Hepatocyte (in vitro differentiated cells): ENCODE measurements around the gene FARSA. TPM values are rescaled to one million over a fixed set of nuclear protein-coding genes. Genes with fewer than 3 reads are reported as not detected.
"Not testable (repeated sequence)": the region's sequence is repeated elsewhere in the genome, so short reads cannot be mapped to it uniquely, and the experiment has no call there.

Source experiments
- DNase-seq: peaks from one replicate; pipeline ENCODE4 v3.0.0-alpha.2; 2016; ENCODE audit warnings: low spot score
- H2AFZ ChIP-seq: fragments of 200-600 bp; sonication (generic); 2 replicates; pipeline ENCODE4 v1.6.0; 2016; ENCODE audit warnings: antibody characterized with exemption, mild to moderate bottlenecking
- H3K27ac ChIP-seq: fragments of 200-600 bp; sonication (generic); 2 replicates; pipeline ENCODE4 v1.5.1; 2016; ENCODE audit warnings: mild to moderate bottlenecking
- H3K27me3 ChIP-seq: fragments of 200-600 bp; sonication (generic); 2 replicates; pipeline ENCODE4 v1.6.1; 2016
- H3K36me3 ChIP-seq: fragments of 200-600 bp; sonication (generic); replicated peaks from 2 replicates; pipeline ENCODE4 v1.5.1; 2016; ENCODE audit warnings: low read depth; ENCODE audit not compliant: insufficient read depth
- H3K4me1 ChIP-seq: fragments of 200-600 bp; sonication (generic); 2 replicates; pipeline ENCODE4 v1.5.1; 2016; ENCODE audit warnings: mild to moderate bottlenecking, moderate library complexity; ENCODE audit not compliant: insufficient read depth
- H3K4me2 ChIP-seq: fragments of 200-600 bp; sonication (generic); 2 replicates; pipeline ENCODE4 v1.6.0; 2016
- H3K4me3 ChIP-seq: fragments of 200-600 bp; sonication (generic); 2 replicates; pipeline ENCODE4 v1.5.1; 2016; ENCODE audit warnings: mild to moderate bottlenecking
- H3K79me2 ChIP-seq: fragments of 200-600 bp; sonication (generic); 2 replicates; pipeline ENCODE4 v1.6.0; 2017; ENCODE audit warnings: mild to moderate bottlenecking
- H3K9me2 ChIP-seq: fragments of 200-600 bp; sonication (generic); replicated peaks from 2 replicates; pipeline ENCODE4 v1.6.0; 2017; ENCODE audit warnings: mild to moderate bottlenecking; ENCODE audit not compliant: insufficient read depth
- H3K9me3 ChIP-seq: fragments of 200-600 bp; sonication (generic); 2 replicates; pipeline ENCODE4 v1.5.1; 2016; ENCODE audit warnings: low read depth, mild to moderate bottlenecking
- H4K20me1 ChIP-seq: fragments of 200-600 bp; sonication (generic); 2 replicates; pipeline ENCODE4 v1.6.0; 2016; ENCODE audit warnings: mild to moderate bottlenecking; ENCODE audit not compliant: insufficient read depth, poor library complexity, severe bottlenecking
- EZH2 ChIP-seq: fragments of 200-600 bp; sonication (generic); IDR thresholded peaks from 2 replicates; pipeline ENCODE4 v1.6.1; 2016; ENCODE audit warnings: antibody characterized with exemption, mild to moderate bottlenecking, borderline replicate concordance
- EZH2phosphoT487 ChIP-seq: fragments of 200-600 bp; sonication (generic); IDR thresholded peaks from one replicate; pipeline ENCODE4 v1.6.1; 2018; ENCODE audit warnings: antibody characterized with exemption, mild to moderate bottlenecking, low read depth, moderate library complexity; ENCODE audit not compliant: unreplicated experiment, severe bottlenecking
- WGBS: methylation state at CpG from one replicate; pipeline ENCODE4 v1.1.6; 2016; ENCODE audit warnings: low lambda C conversion rate; ENCODE audit errors: missing lambda C conversion rate; 5-methylcytosine and 5-hydroxymethylcytosine counted together
- polyA plus RNA-seq: library from polyadenylated mRNA; unstranded; fragments of >200 nt; fragmentation: Nextera tagmentation; extraction: Ambion mirVana; gene quantifications from 2 replicates; pipeline ENCODE4 v1.2.1, GENCODE V29; 2016
- total RNA-seq: library from RNA; depleted of rRNA; stranded (reverse); fragments of >200 nt; gene quantifications from 2 replicates; pipeline ENCODE4 v1.2.3, GENCODE V29; 2014
- TF ChIP-seq, protein P1 (sequence below): fragments of 200-600 bp; sonication (generic); IDR thresholded peaks from 2 replicates; pipeline ENCODE4 v1.5.1; 2016; ENCODE audit warnings: antibody characterized with exemption, mild to moderate bottlenecking; ENCODE audit not compliant: poor library complexity

Gene FARSA
- total RNA-seq: 36.2 and 45.6 TPM in 2 replicates
- polyA plus RNA-seq: 86.5 and 95.3 TPM in 2 replicates

DNA sequence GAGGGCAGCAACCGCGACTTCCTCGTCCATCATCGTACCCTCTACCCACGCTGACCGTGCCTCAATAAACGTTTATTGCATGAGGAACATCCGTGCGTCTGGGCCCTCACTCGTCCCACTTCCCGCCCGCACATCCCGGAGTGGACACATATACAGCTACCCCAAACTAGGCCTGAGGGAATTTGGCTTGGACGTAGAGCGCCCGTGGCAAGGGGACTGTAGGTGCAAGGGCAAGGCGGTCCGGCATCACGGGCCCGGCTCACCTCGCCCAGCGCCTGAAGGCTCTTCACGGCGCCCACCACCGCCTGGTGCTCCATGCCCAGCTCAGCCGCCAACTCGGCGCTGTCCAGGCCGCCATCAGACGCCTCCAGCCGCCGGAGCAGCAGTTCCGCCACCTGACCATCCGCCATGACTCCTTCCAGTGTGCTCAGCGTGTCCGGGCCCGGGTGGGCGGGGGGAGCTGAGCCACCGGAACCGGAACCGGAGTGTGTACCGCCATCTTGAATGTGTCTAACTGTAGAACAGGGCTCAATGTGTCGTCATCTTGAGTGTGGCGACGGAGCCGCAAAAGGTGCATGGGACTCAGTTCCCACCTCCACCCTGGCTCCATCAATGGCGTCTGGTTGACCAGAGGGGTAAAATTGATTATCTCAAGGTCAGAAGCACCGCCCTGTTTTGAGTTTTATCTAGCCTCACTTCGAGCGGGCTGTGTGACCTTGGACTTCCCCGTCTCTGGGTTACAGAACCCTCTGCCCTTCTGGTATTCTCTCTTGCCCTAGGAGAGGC lies at the start of gene FARSA:
FARSA (minus strand) TSS at position 425 of the 786 bp plus-strand sequence; CDS start at position 410, 15 bp downstream.
- DNase-seq: peak; percentile 95
- Histone ChIP-seq H3K36me3 (no peaks in the 10 kb centered on the region), H3K27ac (peak within 1 kb of the TSS; percentile 78), H2AFZ (peak within 1 kb of the TSS; percentile 95), H3K4me2 (peak within 1 kb of the TSS; percentile 96), H3K4me1 (peaks cover 6% of the 10 kb centered on the region), H3K9me2 (no peaks in the 10 kb centered on the region), H3K4me3 (peak within 1 kb of the TSS; percentile 61), H4K20me1 (peaks cover 3% of the 10 kb centered on the region), H3K9me3 (no peaks in the 10 kb centered on the region), H3K79me2 (peaks cover 27% of the 10 kb centered on the region), H3K27me3 (no peaks in the 10 kb centered on the region)
- WGBS: 3% methylated on average over 46 of the region's 51 CpGs
- TF ChIP-seq EZH2 (no peak), EZH2phosphoT487 (no peak)
- TF ChIP-seq, protein P1, sequence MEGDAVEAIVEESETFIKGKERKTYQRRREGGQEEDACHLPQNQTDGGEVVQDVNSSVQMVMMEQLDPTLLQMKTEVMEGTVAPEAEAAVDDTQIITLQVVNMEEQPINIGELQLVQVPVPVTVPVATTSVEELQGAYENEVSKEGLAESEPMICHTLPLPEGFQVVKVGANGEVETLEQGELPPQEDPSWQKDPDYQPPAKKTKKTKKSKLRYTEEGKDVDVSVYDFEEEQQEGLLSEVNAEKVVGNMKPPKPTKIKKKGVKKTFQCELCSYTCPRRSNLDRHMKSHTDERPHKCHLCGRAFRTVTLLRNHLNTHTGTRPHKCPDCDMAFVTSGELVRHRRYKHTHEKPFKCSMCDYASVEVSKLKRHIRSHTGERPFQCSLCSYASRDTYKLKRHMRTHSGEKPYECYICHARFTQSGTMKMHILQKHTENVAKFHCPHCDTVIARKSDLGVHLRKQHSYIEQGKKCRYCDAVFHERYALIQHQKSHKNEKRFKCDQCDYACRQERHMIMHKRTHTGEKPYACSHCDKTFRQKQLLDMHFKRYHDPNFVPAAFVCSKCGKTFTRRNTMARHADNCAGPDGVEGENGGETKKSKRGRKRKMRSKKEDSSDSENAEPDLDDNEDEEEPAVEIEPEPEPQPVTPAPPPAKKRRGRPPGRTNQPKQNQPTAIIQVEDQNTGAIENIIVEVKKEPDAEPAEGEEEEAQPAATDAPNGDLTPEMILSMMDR: no peak

DNA sequence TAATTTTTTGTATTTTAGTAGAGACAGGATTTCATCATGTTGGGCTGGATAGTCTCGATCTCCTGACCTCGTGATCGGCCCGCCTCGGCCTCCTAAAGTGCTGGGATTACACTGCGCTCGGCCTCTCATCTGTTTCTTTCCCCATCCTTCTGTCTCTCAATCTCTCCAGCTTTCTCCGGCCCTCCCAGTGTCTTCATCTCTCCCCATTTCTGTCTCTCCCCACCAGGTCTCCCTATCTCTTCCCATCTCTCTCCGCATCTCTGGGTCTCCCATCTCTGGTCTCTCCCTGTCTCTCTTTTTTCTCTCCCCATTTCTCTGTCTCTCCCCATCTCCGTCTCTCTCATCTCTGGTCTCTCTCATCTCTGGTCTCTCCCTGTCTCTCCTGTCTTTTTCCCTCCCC lies 49.6 kb upstream of the FARSA start:
- DNase-seq: no peak
- H3K4me2 ChIP-seq: peak overlapping the region; percentile 77
- no peak overlapping the region for H3K27ac ChIP-seq
- no peaks in the 10 kb centered on the region for H4K20me1 ChIP-seq
- peaks cover 11% of the 10 kb centered on the region for H3K4me1 ChIP-seq
- no peaks in the 10 kb centered on the region for H3K36me3 ChIP-seq
- H3K9me3 ChIP-seq: no peaks in the 10 kb centered on the region
- WGBS: 63% methylated on average over 9 of the region's 10 CpGs
- H2AFZ ChIP-seq: peak overlapping the region; percentile 63
- peaks cover 21% of the 10 kb centered on the region for H3K27me3 ChIP-seq
- no peaks in the 10 kb centered on the region for H3K79me2 ChIP-seq
- no peak overlapping the region for H3K4me3 ChIP-seq
- TF ChIP-seq EZH2phosphoT487: no peak
- H3K9me2 ChIP-seq: no peaks in the 10 kb centered on the region

DNA sequence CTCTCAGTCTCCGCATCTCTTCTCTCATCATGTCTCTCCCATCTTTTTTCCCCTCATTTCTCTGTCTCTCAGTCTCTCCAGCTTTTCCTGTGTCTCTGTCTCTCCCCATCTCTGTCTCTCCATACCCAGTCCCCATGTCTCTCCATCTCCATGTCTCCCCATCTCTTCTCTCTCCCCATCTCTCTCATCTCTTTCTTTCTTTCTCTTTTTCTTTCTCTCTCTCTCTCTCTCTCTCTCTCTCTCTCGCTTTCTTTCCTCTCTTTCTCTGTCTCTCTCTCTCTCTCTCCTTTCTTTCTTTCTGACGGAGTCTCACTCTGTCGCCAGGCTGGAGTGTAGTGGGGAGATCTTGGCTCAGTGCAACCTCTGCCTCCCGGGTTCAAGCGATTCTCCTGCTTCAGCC lies 49.1 kb upstream of the FARSA start:
- H3K4me3 ChIP-seq: no peak overlapping the region
- no peak overlapping the region for H3K4me2 ChIP-seq
- H4K20me1 ChIP-seq: no peaks in the 10 kb centered on the region
- H3K27ac ChIP-seq: no peak overlapping the region
- H3K9me2 ChIP-seq: no peaks in the 10 kb centered on the region
- 86% methylated on average over 5 of the region's 6 CpGs for WGBS
- H3K4me1 ChIP-seq: peaks cover 11% of the 10 kb centered on the region
- no peak for TF ChIP-seq EZH2phosphoT487
- TF ChIP-seq, protein P1: no peak
- TF ChIP-seq EZH2: no peak
- H3K27me3 ChIP-seq: peaks cover 21% of the 10 kb centered on the region
- no peaks in the 10 kb centered on the region for H3K9me3 ChIP-seq
- H2AFZ ChIP-seq: no peak overlapping the region
- DNase-seq: no peak
- H3K79me2 ChIP-seq: no peaks in the 10 kb centered on the region
- H3K36me3 ChIP-seq: no peaks in the 10 kb centered on the region

DNA sequence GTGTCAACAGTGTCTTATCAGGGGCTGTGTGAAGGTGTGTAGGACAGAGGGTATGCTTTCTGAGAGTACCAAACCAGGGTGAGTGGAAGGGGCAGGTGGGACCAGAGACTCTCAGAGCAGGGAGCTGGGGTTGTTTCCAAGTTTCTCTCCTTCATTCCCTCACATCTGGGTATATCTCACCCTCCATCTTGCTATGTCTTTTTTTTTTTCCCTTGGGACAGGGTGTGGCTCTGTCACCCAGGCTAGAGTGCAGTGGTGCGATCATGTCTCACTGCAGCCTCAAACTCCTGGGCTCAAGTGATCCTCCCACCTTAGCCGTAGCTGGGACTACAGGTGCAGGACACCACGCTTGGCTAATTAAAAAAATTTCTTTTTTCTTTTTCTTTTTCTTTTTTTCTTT lies 46.5 kb upstream of the FARSA start:
- WGBS: 74% methylated on average over 3 of the region's 3 CpGs
- Histone ChIP-seq H3K27ac (no peak overlapping the region), H3K27me3 (peaks cover 21% of the 10 kb centered on the region)

DNA sequence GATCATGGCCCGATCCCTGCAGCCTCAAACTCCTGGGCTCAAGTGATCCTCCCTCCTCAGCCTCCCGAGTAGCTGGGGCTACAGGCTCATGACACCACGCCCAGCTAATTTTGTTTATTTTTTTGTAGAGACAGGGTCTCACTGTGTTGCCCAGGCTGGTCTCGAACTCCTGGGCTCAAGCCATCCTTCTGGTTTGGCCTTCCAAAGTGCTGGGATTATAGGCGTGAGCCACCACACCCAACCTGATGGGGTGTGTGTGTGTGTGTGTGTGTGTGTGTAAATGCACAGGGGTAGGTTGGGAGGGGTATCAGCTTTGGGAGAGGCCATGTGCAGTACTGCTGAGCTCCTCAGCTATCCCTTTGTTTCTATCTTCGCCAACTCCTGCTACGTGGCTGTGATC lies 42.6 kb upstream of the FARSA start:
- H3K4me3 ChIP-seq: not testable (repeated sequence)

More for the DNA sequence above, 46.5 kb upstream of the FARSA start:
- no peak overlapping the region for H3K4me3 ChIP-seq
- no peak for DNase-seq
- H3K4me1 ChIP-seq: peaks cover 7% of the 10 kb centered on the region
- no peaks in the 10 kb centered on the region for H3K9me2 ChIP-seq
- H2AFZ ChIP-seq: no peak overlapping the region
- H3K9me3 ChIP-seq: no peaks in the 10 kb centered on the region
- H3K4me2 ChIP-seq: no peak overlapping the region
- TF ChIP-seq EZH2phosphoT487 (no peak), EZH2 (no peak)
- TF ChIP-seq, protein P1: no peak
- H3K79me2 ChIP-seq: no peaks in the 10 kb centered on the region
- no peaks in the 10 kb centered on the region for H3K36me3 ChIP-seq
- H4K20me1 ChIP-seq: no peaks in the 10 kb centered on the region

More for the DNA sequence above, 42.6 kb upstream of the FARSA start:
- H3K4me1 ChIP-seq, H3K27ac ChIP-seq, H3K27me3 ChIP-seq, H3K79me2 ChIP-seq, H3K4me2 ChIP-seq, H3K36me3 ChIP-seq, DNase-seq, H2AFZ ChIP-seq, H3K9me2 ChIP-seq, H3K9me3 ChIP-seq, H4K20me1 ChIP-seq: not testable (repeated sequence)
- WGBS: 82% methylated on average over 7 of the region's 7 CpGs
